Measurements from ENCODE around the gene GPHN. TPM values are rescaled to one million over a fixed set of nuclear protein-coding genes. Genes with fewer than 3 reads are reported as not detected.

Gene GPHN
- total RNA-seq, 6 donors from 2014 or later: 24.4 to 45.1 (median 31.5) TPM

GRCh38 chr14:66483322-66483721 lies 24.6 kb upstream of the GPHN start:
- Histone ChIP-seq H3K27ac (no peak overlapping the region), H3K4me3 (no peak overlapping the region), H3K36me3 (no peaks in the 10 kb centered on the region), H3K9me3 (no peaks in the 10 kb centered on the region), H3K27me3 (no peaks in the 10 kb centered on the region), H3K4me1 (peaks cover 0 to 4% (median 0%) of the 10 kb centered on the region in 4 donors)
- WGBS, 2 donors: 42 to 59% methylated on average over 1 of the region's 1 CpG
- TF ChIP-seq, protein P1, sequence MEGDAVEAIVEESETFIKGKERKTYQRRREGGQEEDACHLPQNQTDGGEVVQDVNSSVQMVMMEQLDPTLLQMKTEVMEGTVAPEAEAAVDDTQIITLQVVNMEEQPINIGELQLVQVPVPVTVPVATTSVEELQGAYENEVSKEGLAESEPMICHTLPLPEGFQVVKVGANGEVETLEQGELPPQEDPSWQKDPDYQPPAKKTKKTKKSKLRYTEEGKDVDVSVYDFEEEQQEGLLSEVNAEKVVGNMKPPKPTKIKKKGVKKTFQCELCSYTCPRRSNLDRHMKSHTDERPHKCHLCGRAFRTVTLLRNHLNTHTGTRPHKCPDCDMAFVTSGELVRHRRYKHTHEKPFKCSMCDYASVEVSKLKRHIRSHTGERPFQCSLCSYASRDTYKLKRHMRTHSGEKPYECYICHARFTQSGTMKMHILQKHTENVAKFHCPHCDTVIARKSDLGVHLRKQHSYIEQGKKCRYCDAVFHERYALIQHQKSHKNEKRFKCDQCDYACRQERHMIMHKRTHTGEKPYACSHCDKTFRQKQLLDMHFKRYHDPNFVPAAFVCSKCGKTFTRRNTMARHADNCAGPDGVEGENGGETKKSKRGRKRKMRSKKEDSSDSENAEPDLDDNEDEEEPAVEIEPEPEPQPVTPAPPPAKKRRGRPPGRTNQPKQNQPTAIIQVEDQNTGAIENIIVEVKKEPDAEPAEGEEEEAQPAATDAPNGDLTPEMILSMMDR (IDR thresholded peaks at IDR 0.05): no peak
- peak in 1 of 4 donors; percentile 40 for TF ChIP-seq EP300 (IDR thresholded peaks at IDR 0.05)
- no peak for TF ChIP-seq POLR2AphosphoS5 (IDR thresholded peaks at IDR 0.05)
- TF ChIP-seq POLR2A (IDR thresholded peaks at IDR 0.05): no peak
- ATAC-seq (ENCODE audit: low FRiP score in 2 of 2): no peak
- DNase-seq: peak in 1 of 2 donors; percentile 21

DNA sequence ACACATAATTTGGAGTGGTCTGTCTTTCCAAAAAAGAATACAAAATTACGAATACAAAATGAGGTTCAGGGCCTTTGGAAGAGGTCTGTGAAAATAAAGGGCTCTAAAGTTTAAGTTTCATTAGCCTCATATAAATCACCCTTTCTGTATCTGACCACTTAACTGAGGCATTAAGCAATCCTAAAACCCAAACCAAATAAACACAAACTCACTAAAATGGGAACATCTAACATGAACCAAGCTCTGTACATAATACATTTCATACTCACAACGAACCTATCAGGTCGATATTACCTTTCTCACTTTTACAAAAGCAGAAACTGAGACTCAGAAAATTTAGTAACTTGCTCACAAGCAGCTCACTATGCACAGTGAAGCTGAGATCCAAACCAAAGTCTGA lies 22.9 kb upstream of the GPHN start:
- no peak overlapping the region for H3K27ac ChIP-seq
- no peaks in the 10 kb centered on the region for H3K9me3 ChIP-seq
- no peaks in the 10 kb centered on the region for H3K27me3 ChIP-seq
- ATAC-seq (ENCODE audit: low FRiP score in 2 of 2) (no peak), DNase-seq (no peak)
- TF ChIP-seq, protein P1 (IDR thresholded peaks at IDR 0.05): no peak
- no peak for TF ChIP-seq POLR2AphosphoS5 (IDR thresholded peaks at IDR 0.05)
- no peak for TF ChIP-seq POLR2A (IDR thresholded peaks at IDR 0.05)
- no peak for TF ChIP-seq EP300 (IDR thresholded peaks at IDR 0.05)
- WGBS, 2 donors: 43 to 78% methylated on average over 3 of the region's 3 CpGs
- no peaks in the 10 kb centered on the region for H3K36me3 ChIP-seq
- no peak overlapping the region for H3K4me3 ChIP-seq
- peaks cover 0 to 4% (median 0%) of the 10 kb centered on the region in 4 donors for H3K4me1 ChIP-seq

DNA sequence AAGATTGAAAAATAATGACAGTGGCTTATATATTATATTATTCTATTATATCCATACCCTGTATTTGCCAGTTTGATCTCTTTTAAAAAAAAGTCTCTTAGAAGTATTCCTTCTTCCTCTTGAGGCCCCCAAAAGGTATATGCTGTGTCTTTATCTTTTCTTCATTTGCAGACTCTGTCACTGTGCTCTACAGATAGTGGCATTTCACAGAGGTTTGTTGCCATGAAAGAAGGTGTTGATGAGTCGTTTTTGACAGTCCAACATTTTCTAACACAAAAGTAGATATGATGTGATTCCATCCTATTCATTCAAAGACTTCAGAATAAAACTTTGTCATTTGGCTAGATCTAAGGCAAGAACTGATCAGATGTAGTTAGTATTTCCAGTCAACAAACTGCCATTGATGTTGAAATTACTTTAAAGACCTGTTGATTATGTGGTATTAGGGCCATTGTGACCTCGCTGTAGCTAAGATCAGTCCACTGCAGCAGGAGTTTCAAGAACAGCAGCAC lies 22.0 kb upstream of the GPHN start, which contains the start of gene CCDC196:
CCDC196 (plus strand) TSS at position 462 of the 512 bp plus-strand sequence. CDS start 132 bp downstream, outside the sequence.
- H3K36me3 ChIP-seq: no peaks in the 10 kb centered on the region
- no peak within 1 kb of the TSS for H3K27ac ChIP-seq
- no peak for DNase-seq
- no peak for TF ChIP-seq POLR2AphosphoS5 (IDR thresholded peaks at IDR 0.05)
- TF ChIP-seq EP300 (IDR thresholded peaks at IDR 0.05): no peak
- TF ChIP-seq, protein P1 (IDR thresholded peaks at IDR 0.05): no peak
- TF ChIP-seq POLR2A (IDR thresholded peaks at IDR 0.05): no peak
- no peak for ATAC-seq (ENCODE audit: low FRiP score in 2 of 2)
- H3K4me3 ChIP-seq: no peak within 1 kb of the TSS
- H3K4me1 ChIP-seq: peaks cover 0 to 4% (median 0%) of the 10 kb centered on the region in 4 donors
- H3K9me3 ChIP-seq: no peaks in the 10 kb centered on the region
- WGBS, 2 donors: 74 to 75% methylated on average over 2 of the region's 2 CpGs
- no peaks in the 10 kb centered on the region for H3K27me3 ChIP-seq

DNA sequence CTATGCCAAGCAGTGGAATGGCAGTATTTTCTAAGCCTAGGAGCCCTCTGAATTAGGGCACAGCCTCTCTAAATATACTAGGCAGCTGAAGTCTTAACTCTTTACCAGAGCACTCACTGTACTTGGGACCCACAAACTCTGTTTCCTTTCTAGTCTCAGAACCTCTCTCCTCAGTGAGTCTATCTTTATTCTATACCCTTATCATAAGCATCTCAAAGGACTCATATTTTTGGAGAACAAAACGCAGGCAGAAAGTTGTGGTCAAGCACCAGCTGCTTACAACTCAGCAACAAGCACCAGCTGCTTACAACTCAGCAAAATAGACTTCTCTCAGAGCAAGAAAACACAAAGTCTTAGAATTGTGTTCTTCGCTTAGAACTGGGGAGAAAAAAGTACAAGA lies 20.8 kb upstream of the GPHN start:
- H3K36me3 ChIP-seq: no peaks in the 10 kb centered on the region
- 66 to 69% methylated on average over 2 of the region's 2 CpGs for WGBS, 2 donors
- no peak overlapping the region for H3K4me3 ChIP-seq
- no peaks in the 10 kb centered on the region for H3K9me3 ChIP-seq
- ATAC-seq (ENCODE audit: low FRiP score in 2 of 2) (no peak), DNase-seq (no peak)
- TF ChIP-seq, protein P1 (IDR thresholded peaks at IDR 0.05): no peak
- TF ChIP-seq POLR2A (IDR thresholded peaks at IDR 0.05) (no peak), POLR2AphosphoS5 (IDR thresholded peaks at IDR 0.05) (no peak), EP300 (IDR thresholded peaks at IDR 0.05) (no peak)
- H3K27ac ChIP-seq: no peak overlapping the region
- no peaks in the 10 kb centered on the region for H3K27me3 ChIP-seq
- H3K4me1 ChIP-seq: peaks cover 0 to 4% (median 0%) of the 10 kb centered on the region in 4 donors

Measured in upper lobe of left lung (tissue), 6 donors.